Keratinocyte (primary cell): ENCODE data around the gene HRK. TPM values are rescaled to one million over a fixed set of nuclear protein-coding genes. Genes with fewer than 3 reads are reported as not detected.

Source experiments
- DNase-seq: peaks from one replicate; pipeline ENCODE4 v3.0.0-alpha.2; 2011; ENCODE audit warnings: low read depth, missing footprints, low spot score
- FAIRE-seq: peaks from 2 replicates; lab custom pipeline; 2011; peaks lifted over from hg19 to GRCh38; lab: Jason Lieb, UNC
- H2AFZ ChIP-seq: 2 replicates; pipeline ENCODE4 v1.6.0; 2012; ENCODE audit warnings: low read length, control low read depth, inconsistent platforms; ENCODE audit not compliant: control insufficient read depth
- H3K27ac ChIP-seq: 2 replicates; pipeline ENCODE4 v1.5.1; 2011; ENCODE audit warnings: low read length; ENCODE audit not compliant: control insufficient read depth, insufficient read depth
- H3K27me3 ChIP-seq: 3 replicates; pipeline ENCODE4 v1.6.0; 2011; ENCODE audit warnings: low read length; ENCODE audit not compliant: control insufficient read depth, insufficient read depth; ENCODE audit errors: extremely low read depth
- H3K36me3 ChIP-seq, 2 experiments: 2 replicates in 1 of 2; 3 replicates in 1 of 2; pipeline ENCODE4 v1.5.1; 2011; ENCODE audit warnings: low read length in 2 of 2, mild to moderate bottlenecking in 1 of 2; ENCODE audit not compliant: control insufficient read depth in 2 of 2, insufficient read depth in 2 of 2; ENCODE audit errors: extremely low read depth in 1 of 2
- H3K4me1 ChIP-seq: 3 replicates; pipeline ENCODE4 v1.5.1; 2011; ENCODE audit warnings: low read length; ENCODE audit not compliant: control insufficient read depth, insufficient read depth; ENCODE audit errors: extremely low read depth
- H3K4me2 ChIP-seq: 3 replicates; pipeline ENCODE4 v1.6.0; 2011; ENCODE audit warnings: low read depth, low read length; ENCODE audit not compliant: control insufficient read depth, insufficient read depth; ENCODE audit errors: extremely low read depth
- H3K4me3 ChIP-seq, 3 experiments: fragments of 200-600 bp in 1 of 3; sonication (generic) in 1 of 3; 2 replicates in 2 of 3; 3 replicates in 1 of 3; pipeline ENCODE4 v1.5.1; 2011 to 2016; ENCODE audit warnings: low read length in 3 of 3, mild to moderate bottlenecking in 3 of 3, control low read depth in 2 of 3, inconsistent platforms in 1 of 3, low read depth in 1 of 3, mixed read lengths in 1 of 3, mixed run types in 1 of 3, moderate library complexity in 1 of 3; ENCODE audit not compliant: control insufficient read depth in 2 of 3, insufficient read depth in 2 of 3; ENCODE audit errors: extremely low read depth in 1 of 3
- H3K79me2 ChIP-seq: 2 replicates; pipeline ENCODE4 v1.6.0; 2012; ENCODE audit warnings: low read length; ENCODE audit not compliant: control insufficient read depth, insufficient read depth
- H3K9ac ChIP-seq: 3 replicates; pipeline ENCODE4 v1.6.0; 2011; ENCODE audit warnings: low read length; ENCODE audit not compliant: control insufficient read depth, insufficient read depth; ENCODE audit errors: extremely low read depth
- H3K9me1 ChIP-seq: 3 replicates; pipeline ENCODE4 v1.6.0; 2011; ENCODE audit warnings: low read length; ENCODE audit not compliant: control insufficient read depth, insufficient read depth; ENCODE audit errors: extremely low read depth
- H3K9me3 ChIP-seq: 2 replicates; pipeline ENCODE4 v1.5.1; 2012; ENCODE audit warnings: low read depth, low read length; ENCODE audit not compliant: control insufficient read depth
- H4K20me1 ChIP-seq: 3 replicates; pipeline ENCODE4 v1.6.0; 2011; ENCODE audit warnings: low read length; ENCODE audit not compliant: control insufficient read depth, insufficient read depth; ENCODE audit errors: extremely low read depth
- EZH2 ChIP-seq: IDR thresholded peaks from one replicate; pipeline ENCODE4 v1.6.1; 2012; ENCODE audit warnings: inconsistent platforms, mild to moderate bottlenecking, low read length, moderate library complexity
- dilution Hi-C: fragments of 300-500 bp; cut with MboI; formaldehyde crosslinking; loops from one replicate; pipeline ENCODE4 v1.7.0; 2020; ENCODE audit warnings: low sequenced_read_pairs; ENCODE audit not compliant: extremely low pct_ligation_motif_present
- polyA plus RNA-seq, 5 experiments: library from polyadenylated mRNA; depleted of rRNA in 3 of 5; stranded (reverse) in 3 of 5; stranded (forward) in 1 of 5; unstranded in 1 of 5; fragments of >200 nt; gene quantifications; 1 replicate in 1 of 5; 2 replicates in 3 of 5; 3 replicates in 1 of 5; pipeline versions ENCODE4 v1.2.1 to v1.2.3, GENCODE V29; 2011 to 2012; ENCODE audit warnings: missing spikeins in 2 of 5, low read depth in 1 of 5, low replicate concordance in 1 of 5
- TF ChIP-seq, protein P1 (sequence below), 3 experiments: IDR thresholded peaks in 1 of 3; conservative IDR thresholded peaks in 1 of 3; optimal IDR thresholded peaks in 1 of 3; 2 replicates in 2 of 3; 3 replicates in 1 of 3; pipeline versions ENCODE3 to v1.5.1; 2011; ENCODE audit warnings: low read length in 3 of 3, mild to moderate bottlenecking in 3 of 3, moderate library complexity in 2 of 3, control low read depth in 1 of 3, inconsistent platforms in 1 of 3; ENCODE audit not compliant: insufficient read depth in 2 of 3; ENCODE audit errors: extremely low read depth in 1 of 3

Gene HRK
- polyA plus RNA-seq, 1 donor (not counting 4 experiments of a cell fraction or from before 2014, with no cell fraction given): 0.01 TPM

DNA sequence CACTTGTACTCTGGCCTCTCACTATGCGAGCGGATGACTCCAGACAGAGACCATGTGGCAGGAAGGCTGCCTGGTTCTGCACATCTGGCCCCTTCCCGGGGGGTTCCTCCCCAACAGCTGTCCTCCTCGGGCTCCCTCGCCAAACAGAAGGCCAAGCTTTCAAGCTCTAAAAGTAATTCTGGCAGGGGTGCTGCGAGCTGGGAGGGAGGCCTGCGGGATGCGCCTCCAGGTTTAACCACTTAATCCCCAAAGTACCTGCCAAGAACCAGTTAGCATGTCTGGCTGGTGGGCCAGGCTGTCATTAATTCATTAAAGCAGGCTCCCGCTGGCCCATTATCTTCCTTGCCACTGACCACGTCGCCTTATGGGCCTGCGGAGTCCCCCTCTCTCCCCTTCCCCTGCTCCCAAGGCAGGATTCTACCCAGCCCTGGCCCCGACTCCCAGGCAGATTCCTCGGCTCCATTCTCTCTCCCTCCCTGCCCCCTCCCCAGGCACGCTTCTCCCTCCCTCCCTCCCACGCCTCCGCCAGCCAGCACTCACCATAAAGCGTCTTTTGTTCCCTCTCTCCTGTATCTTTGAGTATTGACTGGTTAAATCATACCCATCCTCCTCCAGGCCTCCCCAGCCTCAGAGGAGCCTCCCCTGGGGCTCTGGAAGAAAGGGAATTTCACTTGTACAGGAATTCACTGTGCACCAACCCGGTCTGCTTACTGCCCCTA, 4.9 kb downstream of the HRK start:
- no peak for DNase-seq
- Histone ChIP-seq H3K9me3 (peaks cover 4% of the 10 kb centered on the region), H3K27ac (no peak overlapping the region), H3K27me3 (peaks cover 24% of the 10 kb centered on the region), H3K4me3 (no peak overlapping the region), H3K4me1 (peaks cover 11% of the 10 kb centered on the region), H3K4me2 (no peak overlapping the region), H3K9me1 (no peaks in the 10 kb centered on the region), H3K9ac (no peak overlapping the region), H4K20me1 (no peaks in the 10 kb centered on the region), H2AFZ (no peak overlapping the region), H3K79me2 (no peaks in the 10 kb centered on the region), H3K36me3 (no peaks in the 10 kb centered on the region)
- TF ChIP-seq EZH2: no peak
- TF ChIP-seq, protein P1, sequence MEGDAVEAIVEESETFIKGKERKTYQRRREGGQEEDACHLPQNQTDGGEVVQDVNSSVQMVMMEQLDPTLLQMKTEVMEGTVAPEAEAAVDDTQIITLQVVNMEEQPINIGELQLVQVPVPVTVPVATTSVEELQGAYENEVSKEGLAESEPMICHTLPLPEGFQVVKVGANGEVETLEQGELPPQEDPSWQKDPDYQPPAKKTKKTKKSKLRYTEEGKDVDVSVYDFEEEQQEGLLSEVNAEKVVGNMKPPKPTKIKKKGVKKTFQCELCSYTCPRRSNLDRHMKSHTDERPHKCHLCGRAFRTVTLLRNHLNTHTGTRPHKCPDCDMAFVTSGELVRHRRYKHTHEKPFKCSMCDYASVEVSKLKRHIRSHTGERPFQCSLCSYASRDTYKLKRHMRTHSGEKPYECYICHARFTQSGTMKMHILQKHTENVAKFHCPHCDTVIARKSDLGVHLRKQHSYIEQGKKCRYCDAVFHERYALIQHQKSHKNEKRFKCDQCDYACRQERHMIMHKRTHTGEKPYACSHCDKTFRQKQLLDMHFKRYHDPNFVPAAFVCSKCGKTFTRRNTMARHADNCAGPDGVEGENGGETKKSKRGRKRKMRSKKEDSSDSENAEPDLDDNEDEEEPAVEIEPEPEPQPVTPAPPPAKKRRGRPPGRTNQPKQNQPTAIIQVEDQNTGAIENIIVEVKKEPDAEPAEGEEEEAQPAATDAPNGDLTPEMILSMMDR (optimal IDR thresholded peaks at IDR 0.05 in 1 of 3, IDR thresholded peaks at IDR 0.05 in 1 of 3, conservative IDR thresholded peaks at IDR 0.05 in 1 of 3; ENCODE audit: extremely low read depth in 1 of 3, insufficient read depth in 2 of 3, low read length in 3 of 3): no peak
- dilution Hi-C loops: no loop called here
- no peak for FAIRE-seq

GRCh38 chr12:116874324-116874995, 6.8 kb downstream of the HRK start:
- TF ChIP-seq, protein P1 (optimal IDR thresholded peaks at IDR 0.05 in 1 of 3, IDR thresholded peaks at IDR 0.05 in 1 of 3, conservative IDR thresholded peaks at IDR 0.05 in 1 of 3; ENCODE audit: extremely low read depth in 1 of 3, insufficient read depth in 2 of 3, low read length in 3 of 3): no peak
- TF ChIP-seq EZH2: no peak
- Histone ChIP-seq H2AFZ (no peak overlapping the region), H3K9me1 (no peaks in the 10 kb centered on the region), H3K9me3 (peaks cover 4% of the 10 kb centered on the region), H3K4me1 (peaks cover 3% of the 10 kb centered on the region), H3K36me3 (no peaks in the 10 kb centered on the region), H3K9ac (no peak overlapping the region), H3K4me2 (no peak overlapping the region), H3K79me2 (no peaks in the 10 kb centered on the region), H3K27me3 (peaks cover 10% of the 10 kb centered on the region), H4K20me1 (no peaks in the 10 kb centered on the region), H3K27ac (no peak overlapping the region), H3K4me3 (no peak overlapping the region)
- dilution Hi-C loops: no loop called here
- DNase-seq (no peak), FAIRE-seq (no peak)
